HG03280 (cell line): Measurements from ENCODE around the gene CH25H.
"Not testable (repeated sequence)": the region's sequence is repeated elsewhere in the genome, so short reads cannot be mapped to it uniquely, and the experiment has no call there.

Experiments
- ATAC-seq: cut with Tn5 transposase; IDR thresholded peaks from one replicate; pipeline ENCODE4 v1.9.1; 2021; ENCODE audit warnings: mild to moderate bottlenecking, moderate library complexity; ENCODE audit not compliant: unreplicated experiment

The CH25H gene

GRCh38 chr10:89201345-89202032, 5.6 kb downstream of the CH25H start:
- ATAC-seq: no peak

- ATAC-seq: no peak
Measured at GRCh38 chr10:89197473-89197872, 9.6 kb downstream of the CH25H start.

- not testable (repeated sequence) for ATAC-seq
Measured at GRCh38 chr10:89191301-89191700, 15.8 kb downstream of the CH25H start.

GRCh38 chr10:89189211-89189734, 17.8 kb downstream of the CH25H start:
- ATAC-seq: no peak

GRCh38 chr10:89185658-89186057, 21.5 kb downstream of the CH25H start:
- ATAC-seq: no peak

GRCh38 chr10:89184638-89185037, 22.5 kb downstream of the CH25H start:
- no peak for ATAC-seq

GRCh38 chr10:89183571-89183970, 23.5 kb downstream of the CH25H start:
- no peak for ATAC-seq

GRCh38 chr10:89182894-89183293, 24.2 kb downstream of the CH25H start:
- no peak for ATAC-seq

- no peak for ATAC-seq
Measured at GRCh38 chr10:89175816-89176215, 31.3 kb downstream of the CH25H start.

GRCh38 chr10:89173075-89173474, 34.0 kb downstream of the CH25H start:
- no peak for ATAC-seq

GRCh38 chr10:89171996-89172395, 35.1 kb downstream of the CH25H start:
- ATAC-seq: no peak

- no peak for ATAC-seq
Measured at GRCh38 chr10:89171263-89171872, 35.7 kb downstream of the CH25H start.

GRCh38 chr10:89168354-89168900, 38.7 kb downstream of the CH25H start:
- ATAC-seq: not testable (repeated sequence)

- no peak for ATAC-seq
Measured at GRCh38 chr10:89167915-89168314, 39.2 kb downstream of the CH25H start.

GRCh38 chr10:89165923-89166322, 41.2 kb downstream of the CH25H start:
- no peak for ATAC-seq

GRCh38 chr10:89164920-89165319, 42.2 kb downstream of the CH25H start:
- ATAC-seq: no peak

GRCh38 chr10:89164080-89164479, 43.0 kb downstream of the CH25H start:
- peak; percentile 7 for ATAC-seq

GRCh38 chr10:89163265-89163995, 43.7 kb downstream of the CH25H start:
- peak; percentile 97 for ATAC-seq

- ATAC-seq: no peak
Measured at GRCh38 chr10:89162596-89162995, 44.5 kb downstream of the CH25H start.

GRCh38 chr10:89160339-89160738, 46.8 kb downstream of the CH25H start:
- ATAC-seq: no peak

GRCh38 chr10:89159761-89160160, 47.4 kb downstream of the CH25H start:
- ATAC-seq: no peak
